ENCODE measurements around the gene CEP72. TPM values are rescaled to one million over a fixed set of nuclear protein-coding genes. Genes with fewer than 3 reads are reported as not detected.
"Not testable (repeated sequence)": the region's sequence is repeated elsewhere in the genome, so short reads cannot be mapped to it uniquely, and the experiment has no call there.

Gene CEP72
- total and polyA plus RNA-seq, 2 experiments from 2014 or later = 3.2 to 4.2 TPM

- Histone ChIP-seq H3K9me3 (ENCODE audit: low read depth) (no peaks in the 10 kb centered on the region), H3K27ac (no peak overlapping the region), H3K4me3 (no peak overlapping the region), H3K4me1 (ENCODE audit: insufficient read depth) (no peaks in the 10 kb centered on the region), H3K27me3 (no peaks in the 10 kb centered on the region), H4K20me1 (ENCODE audit: insufficient read depth, poor library complexity, severe bottlenecking) (no peaks in the 10 kb centered on the region), H3K36me3 (replicated peaks; ENCODE audit: insufficient read depth, low read depth) (no peaks in the 10 kb centered on the region), H2AFZ (no peak overlapping the region), H3K79me2 (no peaks in the 10 kb centered on the region), H3K4me2 (no peak overlapping the region), H3K9me2 (replicated peaks; ENCODE audit: insufficient read depth) (no peaks in the 10 kb centered on the region)
- TF ChIP-seq EZH2phosphoT487 (IDR thresholded peaks at IDR 0.05; ENCODE audit: low read depth, severe bottlenecking, unreplicated experiment) = no peak
- no peak for TF ChIP-seq CTCF (IDR thresholded peaks at IDR 0.05; ENCODE audit: poor library complexity)
- TF ChIP-seq EZH2 (IDR thresholded peaks at IDR 0.05; ENCODE audit: borderline replicate concordance) = no peak
- DNase-seq (ENCODE audit: low spot score) = no peak
- 88% methylated on average over 30 of the region's 30 CpGs for WGBS (ENCODE audit: low lambda C conversion rate, missing lambda C conversion rate)
These were observed 71.7 kb downstream of the CEP72 start for GRCh38 chr5:683551-684481.

GRCh38 chr5:684751-685216 is 72.6 kb downstream of the CEP72 start:
- Histone ChIP-seq H3K27me3 (no peaks in the 10 kb centered on the region), H3K27ac (no peak overlapping the region), H2AFZ (no peak overlapping the region), H3K36me3 (replicated peaks; ENCODE audit: insufficient read depth, low read depth) (no peaks in the 10 kb centered on the region), H4K20me1 (ENCODE audit: insufficient read depth, poor library complexity, severe bottlenecking) (no peaks in the 10 kb centered on the region), H3K4me3 (no peak overlapping the region), H3K4me2 (no peak overlapping the region), H3K9me3 (ENCODE audit: low read depth) (no peaks in the 10 kb centered on the region), H3K9me2 (replicated peaks; ENCODE audit: insufficient read depth) (no peaks in the 10 kb centered on the region), H3K79me2 (no peaks in the 10 kb centered on the region), H3K4me1 (ENCODE audit: insufficient read depth) (no peaks in the 10 kb centered on the region)
- 83% methylated on average over 17 of the region's 17 CpGs for WGBS (ENCODE audit: low lambda C conversion rate, missing lambda C conversion rate)
- no peak for DNase-seq (ENCODE audit: low spot score)
- TF ChIP-seq EZH2phosphoT487 (IDR thresholded peaks at IDR 0.05; ENCODE audit: low read depth, severe bottlenecking, unreplicated experiment) (no peak), CTCF (IDR thresholded peaks at IDR 0.05; ENCODE audit: poor library complexity) (no peak), EZH2 (IDR thresholded peaks at IDR 0.05; ENCODE audit: borderline replicate concordance) (no peak)

GRCh38 chr5:685262-686171 is 73.4 kb downstream of the CEP72 start:
- Histone ChIP-seq H3K27me3 (no peaks in the 10 kb centered on the region), H3K36me3 (replicated peaks; ENCODE audit: insufficient read depth, low read depth) (no peaks in the 10 kb centered on the region)

GRCh38 chr5:686172-686523 is 74.0 kb downstream of the CEP72 start:
- not testable (repeated sequence) for H3K27me3 ChIP-seq; H2AFZ ChIP-seq; H3K9me3 ChIP-seq (ENCODE audit: low read depth); H3K9me2 ChIP-seq (replicated peaks; ENCODE audit: insufficient read depth); H3K36me3 ChIP-seq (replicated peaks; ENCODE audit: insufficient read depth, low read depth); H3K4me2 ChIP-seq; DNase-seq (ENCODE audit: low spot score); H3K4me3 ChIP-seq; H3K4me1 ChIP-seq (ENCODE audit: insufficient read depth); H3K27ac ChIP-seq; H3K79me2 ChIP-seq; H4K20me1 ChIP-seq (ENCODE audit: insufficient read depth, poor library complexity, severe bottlenecking)
- WGBS (ENCODE audit: low lambda C conversion rate, missing lambda C conversion rate) = 85% methylated on average over 12 of the region's 12 CpGs

More at GRCh38 chr5:685262-686171, 73.4 kb downstream of the CEP72 start:
- H3K4me3 ChIP-seq = no peak overlapping the region
- H3K4me2 ChIP-seq = no peak overlapping the region
- no peak for DNase-seq (ENCODE audit: low spot score)
- no peaks in the 10 kb centered on the region for H3K9me2 ChIP-seq (replicated peaks; ENCODE audit: insufficient read depth)
- no peaks in the 10 kb centered on the region for H3K9me3 ChIP-seq (ENCODE audit: low read depth)
- no peak overlapping the region for H3K27ac ChIP-seq
- no peaks in the 10 kb centered on the region for H3K4me1 ChIP-seq (ENCODE audit: insufficient read depth)
- WGBS (ENCODE audit: low lambda C conversion rate, missing lambda C conversion rate) = 91% methylated on average over 23 of the region's 24 CpGs
- no peak for TF ChIP-seq EZH2phosphoT487 (IDR thresholded peaks at IDR 0.05; ENCODE audit: low read depth, severe bottlenecking, unreplicated experiment)
- no peak for TF ChIP-seq CTCF (IDR thresholded peaks at IDR 0.05; ENCODE audit: poor library complexity)
- no peak for TF ChIP-seq EZH2 (IDR thresholded peaks at IDR 0.05; ENCODE audit: borderline replicate concordance)
- H4K20me1 ChIP-seq (ENCODE audit: insufficient read depth, poor library complexity, severe bottlenecking) = no peaks in the 10 kb centered on the region
- no peak overlapping the region for H2AFZ ChIP-seq
- H3K79me2 ChIP-seq = no peaks in the 10 kb centered on the region

- not testable (repeated sequence) for H4K20me1 ChIP-seq (ENCODE audit: insufficient read depth, poor library complexity, severe bottlenecking); DNase-seq (ENCODE audit: low spot score); H3K4me1 ChIP-seq (ENCODE audit: insufficient read depth); H3K9me2 ChIP-seq (replicated peaks; ENCODE audit: insufficient read depth); H3K4me2 ChIP-seq; H3K36me3 ChIP-seq (replicated peaks; ENCODE audit: insufficient read depth, low read depth); H3K27ac ChIP-seq; H3K9me3 ChIP-seq (ENCODE audit: low read depth); H3K79me2 ChIP-seq; H3K4me3 ChIP-seq; H2AFZ ChIP-seq; H3K27me3 ChIP-seq
- 75% methylated on average over 10 of the region's 12 CpGs for WGBS (ENCODE audit: low lambda C conversion rate, missing lambda C conversion rate)
These were observed 74.8 kb downstream of the CEP72 start for GRCh38 chr5:686936-687335.

All from hepatocyte (in vitro differentiated cells).